ENCODE measurements around the gene RAET1E. TPM values are rescaled to one million over a fixed set of nuclear protein-coding genes. Genes with fewer than 3 reads are reported as not detected.
"Not testable (repeated sequence)": the region's sequence is repeated elsewhere in the genome, so short reads cannot be mapped to it uniquely, and the experiment has no call there.

The RAET1E gene
- total RNA-seq, 2 donors from 2014 or later = 0.55 TPM; not detected in 1

DNA sequence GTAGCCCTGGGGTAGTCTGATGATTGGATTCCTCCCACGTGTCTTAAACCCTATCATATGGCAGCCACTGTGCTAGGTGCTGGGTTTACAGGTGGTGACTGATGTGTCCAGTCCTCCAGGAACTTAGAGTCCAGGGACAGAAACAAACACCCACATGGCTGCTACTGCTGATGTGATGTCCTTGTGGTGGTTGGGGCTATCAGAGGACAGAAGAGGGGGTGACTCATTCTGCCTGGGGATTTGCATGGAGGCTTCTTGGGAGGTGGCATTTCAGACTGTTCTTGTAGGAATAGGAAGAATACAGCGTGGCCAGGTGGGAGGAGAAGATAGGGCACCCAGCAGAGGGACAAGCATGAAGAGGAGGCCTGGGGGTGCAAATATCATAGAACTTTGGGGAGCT is 15.2 kb upstream of the RAET1E start:
- H3K9me3 ChIP-seq (ENCODE audit: control insufficient read depth, low read length, poor library complexity, severe bottlenecking) = no peaks in the 10 kb centered on the region
- Mint-ChIP-seq H3K27ac (no peak overlapping the region), H3K27me3 (peaks cover 49% of the 10 kb centered on the region), H3K4me3 (no peak overlapping the region), H3K36me3 (ENCODE audit: low read depth) (no peaks in the 10 kb centered on the region), H3K4me1 (no peaks in the 10 kb centered on the region)
- ATAC-seq (no peak), DNase-seq (no peak)

DNA sequence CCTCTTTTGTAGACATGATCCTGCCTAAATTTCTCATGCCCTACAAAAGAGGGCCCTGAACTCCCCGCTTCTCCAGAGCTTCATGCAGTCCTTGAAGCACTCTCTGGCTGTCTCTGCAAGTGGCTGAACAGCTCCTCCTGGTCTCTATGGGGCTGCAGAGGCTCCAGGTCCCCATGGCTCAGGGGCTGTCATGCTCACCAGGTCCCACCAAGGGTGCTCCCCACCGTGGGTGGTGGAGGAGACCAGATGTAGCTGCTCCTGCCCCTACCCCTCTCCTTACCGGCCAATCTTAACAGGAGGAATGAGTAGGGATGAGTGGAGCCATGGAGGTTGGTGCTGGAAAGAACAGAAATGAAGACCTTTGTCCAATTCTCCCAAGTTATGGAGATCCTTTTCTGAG is 14.8 kb upstream of the RAET1E start:
- ATAC-seq; H3K4me1 Mint-ChIP-seq; DNase-seq; H3K27ac Mint-ChIP-seq; H3K4me3 Mint-ChIP-seq; H3K9me3 ChIP-seq (ENCODE audit: control insufficient read depth, low read length, poor library complexity, severe bottlenecking); H3K36me3 Mint-ChIP-seq (ENCODE audit: low read depth): not testable (repeated sequence)
- H3K27me3 Mint-ChIP-seq = peaks cover 49% of the 10 kb centered on the region

DNA sequence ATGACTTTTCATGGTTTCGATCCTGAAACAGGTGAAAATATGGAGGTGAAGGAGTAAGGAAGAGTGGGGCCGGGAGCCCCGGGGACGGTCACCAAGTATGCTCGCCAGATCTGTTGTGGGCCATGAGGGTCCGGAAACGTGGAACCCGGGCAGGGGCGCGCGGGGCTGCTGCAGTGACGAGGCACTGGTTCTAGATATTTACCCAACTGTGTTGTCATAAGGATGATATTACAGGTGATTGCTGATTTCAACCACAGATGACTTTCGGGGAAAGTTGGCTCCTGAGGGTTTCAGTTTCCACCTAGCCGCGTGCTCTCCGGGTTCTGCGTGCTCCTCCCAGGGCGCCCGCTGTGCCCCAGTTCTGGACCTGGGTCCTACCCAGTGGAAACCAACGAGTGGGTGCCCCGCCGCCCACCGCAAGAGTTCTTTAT is 12.8 kb upstream of the RAET1E start:
- H3K27me3 Mint-ChIP-seq = peaks cover 38% of the 10 kb centered on the region
- H3K4me3 Mint-ChIP-seq = no peak overlapping the region
- DNase-seq = no peak
- H3K9me3 ChIP-seq (ENCODE audit: control insufficient read depth, low read length, poor library complexity, severe bottlenecking) = no peaks in the 10 kb centered on the region
- H3K4me1 Mint-ChIP-seq = no peaks in the 10 kb centered on the region
- no peak overlapping the region for H3K27ac Mint-ChIP-seq
- no peak for ATAC-seq
- no peaks in the 10 kb centered on the region for H3K36me3 Mint-ChIP-seq (ENCODE audit: low read depth)

DNA sequence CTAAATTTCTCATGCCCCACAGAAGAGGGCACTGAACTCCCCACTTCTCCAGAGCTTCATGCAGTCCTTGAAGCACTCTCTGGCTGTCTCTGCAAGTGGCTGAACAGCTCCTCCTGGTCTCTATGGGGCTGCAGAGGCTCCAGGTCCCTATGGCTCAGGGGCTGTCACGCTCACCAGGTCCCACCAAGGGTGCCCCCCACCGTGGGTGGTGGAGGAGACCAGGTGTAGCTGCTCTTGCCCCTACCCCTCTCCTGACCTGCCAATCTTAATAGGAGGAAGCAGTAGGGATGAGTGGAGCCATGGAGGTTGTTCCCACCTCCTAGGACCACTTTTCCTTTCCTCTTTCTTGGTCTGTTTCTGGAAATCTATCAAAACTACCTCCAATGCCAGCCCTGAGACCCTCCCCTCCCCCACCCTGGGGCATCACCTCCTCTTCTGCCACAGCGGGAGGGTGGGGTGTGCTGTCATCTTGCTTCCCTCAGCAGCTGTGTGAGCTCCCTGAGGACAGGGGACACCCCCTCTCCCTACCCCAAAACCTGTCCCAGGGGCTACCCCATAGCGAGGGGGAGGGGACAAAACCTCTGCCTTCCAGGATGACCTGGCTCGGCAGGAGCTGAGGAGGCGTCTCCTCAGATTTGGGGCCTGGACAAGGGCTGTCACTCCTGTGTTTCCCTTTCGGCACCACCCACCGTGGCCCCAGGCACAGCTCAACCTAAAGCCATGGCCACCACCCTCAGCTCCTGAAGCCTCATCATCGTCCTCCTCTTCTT is 12.0 kb upstream of the RAET1E start:
- DNase-seq (no peak), ATAC-seq (no peak)
- Mint-ChIP-seq H3K4me1 (no peaks in the 10 kb centered on the region), H3K4me3 (no peak overlapping the region), H3K27ac (no peak overlapping the region), H3K27me3 (peaks cover 41% of the 10 kb centered on the region), H3K36me3 (ENCODE audit: low read depth) (no peaks in the 10 kb centered on the region)
- no peaks in the 10 kb centered on the region for H3K9me3 ChIP-seq (ENCODE audit: control insufficient read depth, low read length, poor library complexity, severe bottlenecking)

DNA sequence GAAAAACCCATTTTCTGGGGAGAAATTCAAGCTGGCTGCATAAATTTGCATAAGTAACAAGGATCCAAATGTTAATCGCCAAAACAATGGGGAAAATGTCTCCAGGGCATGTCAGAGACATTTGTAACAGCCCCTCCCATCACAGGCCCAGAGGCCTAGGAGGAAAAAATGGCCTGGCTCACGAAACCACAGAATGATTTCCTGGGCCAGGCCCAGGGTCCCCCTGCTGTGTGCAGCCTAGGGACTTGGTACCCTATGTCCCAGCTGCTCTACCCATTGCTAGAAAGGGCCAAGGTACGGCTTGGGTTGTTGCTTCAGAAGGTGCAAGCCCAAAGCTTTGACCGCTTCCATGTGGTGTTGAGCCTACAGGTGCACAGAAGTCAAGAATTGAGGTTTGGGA is 10.6 kb upstream of the RAET1E start:
- H3K36me3 Mint-ChIP-seq (ENCODE audit: low read depth); H3K4me1 Mint-ChIP-seq; H3K27ac Mint-ChIP-seq; H3K9me3 ChIP-seq (ENCODE audit: control insufficient read depth, low read length, poor library complexity, severe bottlenecking); DNase-seq; ATAC-seq; H3K4me3 Mint-ChIP-seq: not testable (repeated sequence)
- H3K27me3 Mint-ChIP-seq = peaks cover 32% of the 10 kb centered on the region

DNA sequence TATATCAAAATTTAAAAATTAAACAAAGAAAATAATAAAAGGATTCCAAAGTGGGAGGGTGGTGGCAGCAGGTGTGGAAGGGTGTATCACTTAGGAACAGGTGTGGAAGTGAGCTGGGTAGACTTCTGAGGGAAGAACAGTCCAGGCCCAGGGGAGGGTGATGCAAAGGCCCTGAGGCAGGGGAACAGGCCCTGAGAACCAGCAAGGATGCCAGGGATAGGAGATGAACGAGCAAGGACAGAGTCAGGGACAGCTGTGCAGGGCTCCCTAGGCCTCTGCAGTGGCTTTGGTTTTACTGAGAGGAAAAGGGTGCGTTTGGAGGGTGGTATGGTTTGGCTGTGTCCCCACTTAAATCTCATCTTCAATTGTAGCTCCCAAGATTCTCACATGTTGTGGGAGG is 9.4 kb upstream of the RAET1E start:
- Mint-ChIP-seq H3K27ac (no peak overlapping the region), H3K27me3 (peaks cover 24% of the 10 kb centered on the region), H3K36me3 (ENCODE audit: low read depth) (no peaks in the 10 kb centered on the region), H3K4me3 (no peak overlapping the region), H3K4me1 (no peaks in the 10 kb centered on the region)
- no peak for ATAC-seq
- no peak for DNase-seq
- H3K9me3 ChIP-seq (ENCODE audit: control insufficient read depth, low read length, poor library complexity, severe bottlenecking) = no peaks in the 10 kb centered on the region

DNA sequence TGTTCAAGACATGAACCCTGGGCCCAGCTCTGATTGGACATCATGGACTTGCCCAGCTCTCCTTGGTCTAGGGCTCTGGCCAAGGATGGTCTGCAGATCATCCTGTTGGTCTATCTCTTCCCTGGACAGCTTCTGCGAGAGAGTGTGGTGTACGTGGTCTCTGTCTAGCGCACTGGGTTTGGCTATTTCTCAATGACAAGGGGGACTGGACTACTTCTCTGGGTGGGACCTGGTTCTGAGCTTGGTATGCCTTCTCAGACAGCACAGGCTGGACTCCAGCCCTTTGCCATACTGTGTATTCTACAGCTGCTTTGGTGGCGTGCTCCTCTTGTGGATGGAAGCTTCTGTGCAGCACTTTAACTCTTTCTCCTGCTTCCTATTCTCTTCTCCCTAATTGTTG is 8.5 kb upstream of the RAET1E start:
- H3K4me3 Mint-ChIP-seq = no peak overlapping the region
- DNase-seq = no peak
- no peak overlapping the region for H3K27ac Mint-ChIP-seq
- no peaks in the 10 kb centered on the region for H3K4me1 Mint-ChIP-seq
- no peak for ATAC-seq
- H3K36me3 Mint-ChIP-seq (ENCODE audit: low read depth) = no peaks in the 10 kb centered on the region
- peaks cover 23% of the 10 kb centered on the region for H3K27me3 Mint-ChIP-seq
- H3K9me3 ChIP-seq (ENCODE audit: control insufficient read depth, low read length, poor library complexity, severe bottlenecking) = no peaks in the 10 kb centered on the region

DNA sequence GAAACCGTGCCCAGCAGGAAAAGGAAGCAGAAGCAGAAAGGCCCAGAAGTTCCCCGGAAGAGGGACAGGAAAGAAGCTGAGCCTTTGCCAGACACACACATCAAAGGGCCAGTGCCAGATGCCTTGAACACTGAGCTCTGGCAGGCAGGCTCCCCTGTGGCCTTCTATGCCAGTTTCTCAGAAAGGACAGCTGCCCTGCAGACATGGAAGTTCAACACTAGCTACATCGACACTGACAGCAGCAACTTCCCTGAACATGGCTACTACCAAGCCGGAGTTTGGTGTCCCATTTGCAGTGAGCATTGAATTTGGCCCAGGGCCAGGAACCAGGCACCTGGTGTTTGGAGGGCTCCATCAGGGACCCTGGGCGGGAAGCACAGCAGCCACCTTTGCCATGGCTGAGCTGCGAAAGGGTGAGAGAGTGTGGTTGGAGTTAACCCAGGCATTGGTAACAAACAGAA is 8.0 kb upstream of the RAET1E start:
- no peak for ATAC-seq
- no peak overlapping the region for H3K4me3 Mint-ChIP-seq

DNA sequence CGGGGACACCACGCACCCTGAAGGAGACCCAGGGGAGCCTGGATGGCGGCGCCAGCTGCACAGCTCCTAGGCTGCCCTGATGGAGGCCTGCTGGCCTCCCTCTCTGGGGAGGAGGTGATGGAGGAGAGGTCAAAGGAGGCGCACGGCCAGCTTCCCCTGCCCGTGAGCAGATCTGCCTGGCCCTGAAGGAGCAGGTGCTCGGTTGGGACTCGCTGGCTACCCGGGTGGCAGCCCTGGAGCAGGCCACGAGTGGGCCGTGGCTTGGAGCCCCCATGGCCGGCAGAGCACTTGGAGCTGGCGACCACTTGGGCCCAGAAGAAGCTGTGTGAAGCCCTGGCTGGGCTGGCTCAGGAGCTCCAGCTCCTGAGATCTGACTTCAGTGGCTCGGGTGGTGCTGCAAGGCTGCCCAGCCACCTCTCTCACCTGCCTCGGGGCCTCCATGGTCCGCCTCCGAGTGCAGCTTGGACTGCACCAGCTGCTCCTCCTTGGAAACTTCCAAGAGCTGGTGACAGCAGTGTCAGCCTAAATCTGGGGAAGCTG is 7.5 kb upstream of the RAET1E start:
- Mint-ChIP-seq H3K4me3 (no peak overlapping the region), H3K36me3 (ENCODE audit: low read depth) (no peaks in the 10 kb centered on the region), H3K4me1 (no peaks in the 10 kb centered on the region), H3K27ac (no peak overlapping the region), H3K27me3 (peaks cover 13% of the 10 kb centered on the region)
- DNase-seq (no peak), ATAC-seq (no peak)
- H3K9me3 ChIP-seq (ENCODE audit: control insufficient read depth, low read length, poor library complexity, severe bottlenecking) = no peaks in the 10 kb centered on the region

More for the DNA sequence above, 8.0 kb upstream of the RAET1E start:
- H3K27ac Mint-ChIP-seq = no peak overlapping the region
- H3K4me1 Mint-ChIP-seq = no peaks in the 10 kb centered on the region
- no peaks in the 10 kb centered on the region for H3K36me3 Mint-ChIP-seq (ENCODE audit: low read depth)
- no peaks in the 10 kb centered on the region for H3K9me3 ChIP-seq (ENCODE audit: control insufficient read depth, low read length, poor library complexity, severe bottlenecking)
- peaks cover 18% of the 10 kb centered on the region for H3K27me3 Mint-ChIP-seq
- no peak for DNase-seq

DNA sequence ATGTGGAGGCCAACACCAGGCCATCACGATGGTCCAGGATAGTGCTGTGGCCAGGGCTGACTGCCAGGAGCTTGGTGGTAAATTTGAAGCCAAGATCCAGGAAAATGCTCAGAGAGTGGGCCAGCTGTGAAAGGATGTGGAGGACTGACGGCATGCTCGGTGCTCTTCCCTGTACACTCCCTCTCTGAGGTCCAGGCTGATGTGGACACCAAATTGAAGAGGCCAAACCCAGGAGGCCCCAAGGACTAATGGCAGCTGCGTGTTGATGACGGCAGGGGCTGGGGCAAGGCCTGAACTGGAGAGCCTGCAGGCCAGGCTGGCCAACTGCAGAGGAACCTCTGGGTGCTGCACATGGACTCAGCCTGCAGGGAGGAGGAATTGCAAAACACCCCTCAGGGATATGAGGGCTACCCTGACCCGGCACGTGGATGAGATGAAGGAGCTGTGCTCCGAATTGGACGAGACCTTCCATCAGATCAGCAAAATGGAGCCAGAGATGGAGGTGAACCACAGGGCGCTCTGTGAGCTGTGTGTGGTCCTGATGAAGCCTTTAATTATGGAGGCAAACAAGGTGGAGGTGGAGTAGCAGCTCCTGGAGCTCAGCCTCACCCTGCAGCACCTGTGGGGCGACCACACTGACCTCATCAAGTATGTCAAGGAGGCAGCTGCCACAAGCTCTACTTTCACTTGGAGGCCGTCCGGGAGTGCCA is 6.9 kb upstream of the RAET1E start:
- no peaks in the 10 kb centered on the region for H3K36me3 Mint-ChIP-seq (ENCODE audit: low read depth)
- no peak overlapping the region for H3K27ac Mint-ChIP-seq
- no peak for ATAC-seq
- H3K4me3 Mint-ChIP-seq = no peak overlapping the region
- H3K27me3 Mint-ChIP-seq = peaks cover 9% of the 10 kb centered on the region
- DNase-seq = no peak
- no peaks in the 10 kb centered on the region for H3K9me3 ChIP-seq (ENCODE audit: control insufficient read depth, low read length, poor library complexity, severe bottlenecking)
- no peaks in the 10 kb centered on the region for H3K4me1 Mint-ChIP-seq

DNA sequence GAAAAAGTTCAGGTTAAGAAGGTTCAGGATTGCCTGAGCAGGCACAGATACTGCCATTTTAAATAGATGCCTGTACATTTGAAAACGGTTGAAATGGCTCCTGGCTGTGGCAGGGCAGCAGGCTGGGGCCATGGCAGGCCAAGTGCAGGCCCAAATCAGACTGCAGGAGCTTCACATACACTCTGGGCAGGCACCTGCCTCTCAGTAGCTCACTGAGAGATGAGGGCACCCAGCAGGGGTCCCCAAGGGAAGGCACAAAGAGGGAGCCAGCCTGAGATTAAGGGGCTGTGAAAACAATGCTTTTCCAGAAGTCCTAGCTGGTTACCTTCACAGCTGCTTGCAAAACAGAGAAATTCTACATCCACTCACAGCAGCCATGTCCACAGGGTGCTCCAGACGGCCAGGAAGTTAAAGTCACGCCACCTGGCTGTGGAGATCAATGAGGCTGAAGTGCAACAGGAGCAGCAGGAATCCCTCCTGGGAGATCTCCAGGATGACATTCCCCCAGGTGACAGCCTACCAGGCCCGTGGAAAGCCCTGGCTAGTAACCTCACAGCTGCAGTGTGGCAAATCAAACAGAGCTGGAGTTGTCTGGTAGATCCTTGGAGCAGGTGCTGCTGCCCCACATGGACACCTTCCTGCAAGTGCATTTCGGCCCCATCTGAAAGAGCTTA is 6.2 kb upstream of the RAET1E start:
- ATAC-seq = no peak
- no peak overlapping the region for H3K27ac Mint-ChIP-seq
- peaks cover 2% of the 10 kb centered on the region for H3K4me1 Mint-ChIP-seq
- DNase-seq = no peak
- peaks cover 14% of the 10 kb centered on the region for H3K27me3 Mint-ChIP-seq
- no peaks in the 10 kb centered on the region for H3K9me3 ChIP-seq (ENCODE audit: control insufficient read depth, low read length, poor library complexity, severe bottlenecking)
- H3K4me3 Mint-ChIP-seq = no peak overlapping the region
- peaks cover 2% of the 10 kb centered on the region for H3K36me3 Mint-ChIP-seq (ENCODE audit: low read depth)

DNA sequence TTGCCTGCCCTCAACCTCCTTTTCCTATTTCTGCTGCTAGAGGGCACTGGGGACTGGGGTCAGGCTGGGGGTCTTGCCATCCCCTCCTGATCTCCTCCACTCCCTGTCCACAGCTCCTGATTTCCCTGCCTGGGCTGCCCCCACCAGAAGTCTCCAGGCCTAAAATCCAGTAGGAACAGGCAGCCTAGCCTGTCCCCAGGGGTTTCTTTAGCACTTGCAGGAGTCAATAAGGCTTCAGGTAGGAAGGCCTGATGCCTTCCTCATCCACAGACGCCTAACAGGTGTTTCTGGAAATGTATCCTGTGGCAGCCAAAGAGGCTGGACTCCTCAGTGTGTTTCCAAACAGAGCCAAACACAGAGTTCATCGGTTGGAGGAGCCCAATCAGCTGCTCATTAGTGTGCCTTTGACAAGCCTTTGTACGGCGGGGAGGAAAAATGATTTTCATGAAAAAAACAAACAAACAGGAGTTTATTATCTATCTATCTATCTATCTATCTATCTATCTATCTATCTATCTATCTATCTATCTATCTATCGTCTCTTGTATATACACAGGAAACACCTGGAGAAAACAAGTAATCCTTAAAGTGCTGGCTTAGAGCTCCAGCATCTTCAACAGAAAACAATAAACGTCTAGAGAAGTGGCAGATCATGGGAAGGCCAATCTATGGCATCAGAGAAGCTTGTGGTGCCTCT is 3.7 kb upstream of the RAET1E start:
- Mint-ChIP-seq H3K4me1 (peaks cover 14% of the 10 kb centered on the region), H3K27ac (no peak overlapping the region), H3K4me3 (no peak overlapping the region), H3K36me3 (ENCODE audit: low read depth) (peaks cover 2% of the 10 kb centered on the region), H3K27me3 (peaks cover 18% of the 10 kb centered on the region)
- H3K9me3 ChIP-seq (ENCODE audit: control insufficient read depth, low read length, poor library complexity, severe bottlenecking) = no peaks in the 10 kb centered on the region
- DNase-seq (no peak), ATAC-seq (no peak)

Measured in T-helper 17 cell (primary cell).